Measurements from ENCODE around the gene CRBN. TPM values are rescaled to one million over a fixed set of nuclear protein-coding genes. Genes with fewer than 3 reads are reported as not detected.

The CRBN gene
- total and polyA plus RNA-seq, 2 of the 13 experiments (the other 11 are each of a cell fraction or from before 2014, with no cell fraction given): 30.8 to 36.1 TPM

DNA sequence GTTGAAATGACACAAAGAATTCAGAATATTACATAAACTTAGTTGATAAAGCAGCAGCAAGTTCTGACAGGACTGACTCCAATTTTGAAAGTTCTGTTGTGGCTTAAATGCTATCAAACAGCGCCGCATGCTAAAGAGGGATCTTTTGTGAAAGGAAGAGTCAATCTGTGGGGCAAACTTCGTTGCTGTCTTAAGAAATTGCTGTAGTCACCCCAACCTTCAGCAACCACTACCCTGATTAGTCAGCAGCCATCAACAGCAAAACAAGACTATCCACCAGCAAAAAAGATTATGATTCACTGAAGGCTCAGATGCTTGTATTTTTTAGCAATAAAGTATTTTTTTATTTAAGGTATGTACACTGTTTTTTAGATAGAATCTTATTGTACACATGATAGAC is 14.2 kb downstream of the CRBN start:
- H4K20me1 ChIP-seq (ENCODE audit: insufficient read depth, low read length): no peaks in the 10 kb centered on the region
- intact Hi-C loops (cut with micrococcal nuclease; ENCODE audit: unreplicated experiment) (no loop called here), in situ Hi-C loops (cut with HindIII; ENCODE audit: extremely low pct_ligation_motif_present, low pct_unique_long_range_greater_than_20kb) (no loop called here)
- no peak for DNase-seq (ENCODE audit: low spot score)
- 61% methylated on average over 3 of the region's 3 CpGs for WGBS (ENCODE audit: low lambda C conversion rate)
- H3K36me3 ChIP-seq (replicated peaks in 1 of 2; ENCODE audit: control insufficient read depth in 1 of 2, insufficient read depth in 2 of 2, low read length in 2 of 2): peaks cover 13 to 73% of the 10 kb centered on the region in 2 experiments; a peak in 4 of 5 replicates
- no peak overlapping the region for H3K4me2 ChIP-seq (ENCODE audit: low read depth, low read length)
- POLR2A ChIA-PET: no interaction called here
- no peak for FAIRE-seq
- no peak for ATAC-seq
- no peak overlapping the region for H3K9ac ChIP-seq (ENCODE audit: insufficient read depth, low read depth, low read length)
- CTCF ChIA-PET (ENCODE audit: low intra/inter-chr PET ratio, low total read pairs): no interaction called here
- peaks cover 4% of the 10 kb centered on the region; the same call in 1 of the 2 replicates for H3K9me3 ChIP-seq (ENCODE audit: low read length)
- no TSS peak for BruUV-seq (replicated peaks)
- no peak overlapping the region for H2AFZ ChIP-seq (ENCODE audit: low read length)
- H3K79me2 ChIP-seq (ENCODE audit: insufficient read depth, low read length): no peaks in the 10 kb centered on the region
- no peaks in the 10 kb centered on the region; a peak in 1 of 5 replicates for H3K27me3 ChIP-seq (ENCODE audit: control insufficient read depth in 1 of 2, insufficient read depth in 2 of 2, low read length in 2 of 2)
- no peak overlapping the region for H3K4me3 ChIP-seq (replicated peaks in 1 of 3; ENCODE audit: insufficient read depth in 1 of 3, low read depth in 2 of 3, low read length in 3 of 3)
- no peak overlapping the region for H3K27ac ChIP-seq (ENCODE audit: extremely low read length, insufficient read depth, low read length)
- H3K4me1 ChIP-seq (ENCODE audit: insufficient read depth, low read length): no peaks in the 10 kb centered on the region
- TF ChIP-seq ZSCAN20 (CRISPR knock-in tag; IDR thresholded peaks at IDR 0.05; ENCODE audit: borderline replicate concordance) (no peak), ZBTB1 (CRISPR knock-in tag; IDR thresholded peaks at IDR 0.05; ENCODE audit: borderline replicate concordance) (no peak), ZBTB40 (IDR thresholded peaks at IDR 0.05) (no peak), ZBTB40 (CRISPR knock-in tag; IDR thresholded peaks at IDR 0.05) (no peak), ZNF576 (CRISPR knock-in tag; IDR thresholded peaks at IDR 0.05) (no peak), NFYC (CRISPR knock-in tag; IDR thresholded peaks at IDR 0.05) (no peak), PITX1 (CRISPR knock-in tag; IDR thresholded peaks at IDR 0.05) (no peak), MAFG (CRISPR knock-in tag; IDR thresholded peaks at IDR 0.05) (no peak), DNMT3B (CRISPR knock-in tag; conservative IDR thresholded peaks at IDR 0.05) (no peak), NFRKB (IDR thresholded peaks at IDR 0.05) (no peak), ZNF232 (CRISPR knock-in tag; IDR thresholded peaks at IDR 0.05; ENCODE audit: borderline replicate concordance) (no peak), HCFC1 (IDR thresholded peaks at IDR 0.05; ENCODE audit: low read depth, low read length) (no peak), MBD4 (IDR thresholded peaks at IDR 0.05; ENCODE audit: borderline replicate concordance, low read length) (no peak), MXD3 (CRISPR knock-in tag; IDR thresholded peaks at IDR 0.05) (no peak), HNRNPL (IDR thresholded peaks at IDR 0.05; ENCODE audit: low read depth, low read length) (no peak)
- TF ChIP-seq, protein P1, sequence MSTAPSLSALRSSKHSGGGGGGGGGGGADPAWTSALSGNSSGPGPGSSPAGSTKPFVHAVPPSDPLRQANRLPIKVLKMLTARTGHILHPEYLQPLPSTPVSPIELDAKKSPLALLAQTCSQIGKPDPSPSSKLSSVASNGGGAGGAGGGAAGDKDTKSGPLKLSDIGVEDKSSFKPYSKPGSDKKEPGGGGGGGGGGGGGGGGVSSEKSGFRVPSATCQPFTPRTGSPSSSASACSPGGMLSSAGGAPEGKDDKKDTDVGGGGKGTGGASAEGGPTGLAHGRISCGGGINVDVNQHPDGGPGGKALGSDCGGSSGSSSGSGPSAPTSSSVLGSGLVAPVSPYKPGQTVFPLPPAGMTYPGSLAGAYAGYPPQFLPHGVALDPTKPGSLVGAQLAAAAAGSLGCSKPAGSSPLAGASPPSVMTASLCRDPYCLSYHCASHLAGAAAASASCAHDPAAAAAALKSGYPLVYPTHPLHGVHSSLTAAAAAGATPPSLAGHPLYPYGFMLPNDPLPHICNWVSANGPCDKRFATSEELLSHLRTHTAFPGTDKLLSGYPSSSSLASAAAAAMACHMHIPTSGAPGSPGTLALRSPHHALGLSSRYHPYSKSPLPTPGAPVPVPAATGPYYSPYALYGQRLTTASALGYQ (CRISPR knock-in tag; IDR thresholded peaks at IDR 0.05): no peak

All from HepG2 (cell line).